Fibroblast of mammary gland (primary cell): ENCODE data around the gene RARB.

Experiments used
- DNase-seq: peaks from one replicate; pipeline ENCODE4 v3.0.0-alpha.2; 2010; ENCODE audit warnings: low read depth
- H3K4me3 ChIP-seq: 2 replicates; pipeline ENCODE4 v1.5.1; 2011; ENCODE audit warnings: low read depth, mild to moderate bottlenecking, low read length, moderate library complexity; ENCODE audit not compliant: control insufficient read depth
- TF ChIP-seq, protein P1 (sequence below): conservative IDR thresholded peaks from 2 replicates; pipeline ENCODE4 v1.5.1; 2011; ENCODE audit warnings: low read depth, low read length, inconsistent platforms; ENCODE audit not compliant: control insufficient read depth, insufficient read depth

Gene RARB

DNA sequence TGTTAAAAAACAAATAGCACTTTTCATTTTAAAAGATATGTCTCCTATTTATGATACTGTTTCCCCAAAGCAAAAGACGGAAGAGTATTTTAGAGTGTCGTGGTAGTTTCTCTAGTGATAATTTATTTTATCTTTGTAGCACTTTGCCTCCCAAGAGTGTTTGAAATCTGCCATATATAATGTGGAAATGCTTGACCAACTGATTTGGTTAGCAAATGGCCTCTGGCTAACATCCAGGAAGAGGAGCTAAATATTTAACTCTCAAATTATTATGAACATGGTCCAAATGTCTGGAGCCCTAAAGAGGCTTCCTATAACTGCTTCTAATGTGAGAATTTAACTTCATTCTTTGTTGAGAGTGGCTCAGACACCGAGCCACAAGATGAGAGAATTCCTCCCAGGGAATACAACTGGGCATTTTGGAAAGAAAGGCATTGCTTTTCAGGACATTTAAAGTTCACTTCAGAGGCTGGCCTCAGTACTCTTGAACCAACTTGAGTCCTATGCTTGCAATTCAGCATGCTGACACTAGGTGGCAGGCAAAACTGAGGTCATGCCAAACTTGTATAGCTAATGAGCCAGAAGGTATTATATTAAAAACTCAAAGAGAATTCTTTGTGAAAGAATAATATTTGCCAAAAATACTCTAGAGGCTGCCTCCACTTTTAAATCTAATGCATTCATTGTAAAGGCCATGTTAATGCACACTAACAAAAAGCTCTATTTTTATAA lies 104.5 kb downstream of the RARB start:
- H3K4me3 ChIP-seq: no peak overlapping the region
- TF ChIP-seq, protein P1, sequence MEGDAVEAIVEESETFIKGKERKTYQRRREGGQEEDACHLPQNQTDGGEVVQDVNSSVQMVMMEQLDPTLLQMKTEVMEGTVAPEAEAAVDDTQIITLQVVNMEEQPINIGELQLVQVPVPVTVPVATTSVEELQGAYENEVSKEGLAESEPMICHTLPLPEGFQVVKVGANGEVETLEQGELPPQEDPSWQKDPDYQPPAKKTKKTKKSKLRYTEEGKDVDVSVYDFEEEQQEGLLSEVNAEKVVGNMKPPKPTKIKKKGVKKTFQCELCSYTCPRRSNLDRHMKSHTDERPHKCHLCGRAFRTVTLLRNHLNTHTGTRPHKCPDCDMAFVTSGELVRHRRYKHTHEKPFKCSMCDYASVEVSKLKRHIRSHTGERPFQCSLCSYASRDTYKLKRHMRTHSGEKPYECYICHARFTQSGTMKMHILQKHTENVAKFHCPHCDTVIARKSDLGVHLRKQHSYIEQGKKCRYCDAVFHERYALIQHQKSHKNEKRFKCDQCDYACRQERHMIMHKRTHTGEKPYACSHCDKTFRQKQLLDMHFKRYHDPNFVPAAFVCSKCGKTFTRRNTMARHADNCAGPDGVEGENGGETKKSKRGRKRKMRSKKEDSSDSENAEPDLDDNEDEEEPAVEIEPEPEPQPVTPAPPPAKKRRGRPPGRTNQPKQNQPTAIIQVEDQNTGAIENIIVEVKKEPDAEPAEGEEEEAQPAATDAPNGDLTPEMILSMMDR: peak; percentile 69
- DNase-seq: peak; percentile 41

DNA sequence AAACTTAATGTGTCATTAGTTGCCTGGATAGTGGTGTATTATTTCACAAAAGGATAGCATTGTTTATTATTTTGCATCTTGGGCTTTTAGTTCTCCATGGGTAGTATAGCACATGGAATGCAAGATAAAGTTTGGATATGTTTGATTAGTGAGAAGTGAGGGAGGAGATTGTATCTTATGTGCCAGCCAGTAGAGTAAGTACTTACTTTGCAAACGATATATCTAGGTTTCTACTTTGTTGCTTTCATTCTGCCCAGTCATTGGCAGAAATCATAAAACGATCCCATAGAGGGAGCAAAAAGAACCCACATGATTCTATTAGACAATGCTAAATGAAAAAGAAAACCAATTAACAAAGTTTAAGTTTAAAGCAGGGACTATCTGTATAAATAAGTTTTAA lies 105.3 kb downstream of the RARB start:
- no peak overlapping the region for H3K4me3 ChIP-seq
- DNase-seq: no peak
- TF ChIP-seq, protein P1: no peak

DNA sequence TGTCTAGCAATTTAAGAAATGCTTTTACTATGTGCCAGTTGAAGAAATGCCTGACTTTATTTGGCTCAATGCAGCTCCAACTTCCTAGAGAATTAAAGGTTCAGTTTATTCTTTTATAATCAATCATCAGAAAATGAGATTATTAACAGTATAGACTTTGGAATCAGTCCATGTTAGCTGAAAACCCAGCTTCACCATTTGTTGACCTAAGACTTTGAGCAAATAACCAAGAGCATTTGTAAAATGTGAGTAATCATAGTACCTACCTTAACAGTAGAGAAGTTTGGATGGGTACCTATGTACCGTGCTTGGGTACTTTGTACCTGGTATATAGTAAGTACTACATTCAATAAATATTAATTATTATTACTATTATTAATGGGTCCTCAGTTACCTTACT lies 105.9 kb downstream of the RARB start:
- no peak for DNase-seq
- TF ChIP-seq, protein P1: no peak

DNA sequence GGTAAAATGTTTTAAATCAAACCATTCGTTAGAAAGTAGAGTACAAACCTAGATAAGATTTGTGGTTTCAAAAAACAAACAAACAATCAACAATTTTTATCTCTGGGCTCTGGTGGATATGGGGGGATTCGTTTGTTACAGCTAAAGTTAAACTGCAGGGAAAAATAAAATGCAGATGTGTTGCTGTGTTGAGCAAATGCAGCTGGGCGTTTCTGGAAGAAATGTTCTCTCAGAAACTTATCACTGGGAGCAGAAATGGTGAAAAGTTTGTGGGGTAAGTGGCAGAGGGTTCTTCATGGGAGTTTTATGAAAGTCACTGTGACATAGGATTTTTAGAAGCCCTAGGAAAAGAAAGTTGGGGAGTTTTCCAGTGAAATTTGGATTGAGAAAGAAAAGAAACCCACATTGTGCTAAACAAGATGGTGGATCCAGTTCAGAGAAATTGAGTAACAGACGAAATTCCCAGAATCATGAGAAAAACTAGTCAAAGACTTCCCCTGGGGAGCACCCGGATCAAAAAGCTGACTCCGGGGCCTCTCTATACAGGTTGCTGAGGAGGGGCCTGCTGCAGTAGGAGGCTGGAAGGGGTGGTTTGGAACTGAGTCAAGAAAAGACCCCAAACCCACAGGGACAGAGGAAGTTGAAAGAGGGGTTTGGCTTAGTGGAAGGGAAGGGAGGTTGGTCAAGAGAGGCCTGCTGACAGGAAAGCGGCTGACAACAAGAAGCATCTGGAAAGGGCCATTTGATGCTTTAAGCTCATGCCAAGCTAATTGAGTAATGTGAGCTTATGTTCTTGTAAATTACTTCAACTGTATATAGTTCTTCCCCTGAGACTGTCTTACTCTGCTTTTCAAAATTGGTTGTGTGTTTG lies 108.7 kb downstream of the RARB start:
- TF ChIP-seq, protein P1: no peak
- no peak overlapping the region for H3K4me3 ChIP-seq
- no peak for DNase-seq

More for the DNA sequence above, 105.9 kb downstream of the RARB start:
- H3K4me3 ChIP-seq: no peak overlapping the region

DNA sequence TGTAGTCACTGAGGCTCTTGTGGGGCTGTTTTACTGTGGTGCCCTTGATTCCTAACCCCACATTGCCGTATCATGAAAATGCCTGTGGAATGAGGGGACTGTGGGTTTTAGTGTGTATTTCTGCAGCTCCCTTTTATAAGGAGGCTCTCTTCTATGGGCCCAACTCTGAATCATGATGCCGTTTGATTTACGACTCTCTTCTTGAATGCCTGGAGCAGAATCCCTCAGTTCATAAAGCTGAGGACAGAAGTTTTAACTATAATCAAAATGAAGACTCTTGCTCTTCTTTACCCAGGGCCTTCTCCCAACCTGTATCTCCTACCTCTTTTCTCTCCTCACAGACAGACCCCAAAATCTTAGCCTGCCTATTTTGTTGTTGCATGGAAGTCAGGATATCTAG lies 109.5 kb downstream of the RARB start:
- H3K4me3 ChIP-seq: no peak overlapping the region
- DNase-seq: no peak
- TF ChIP-seq, protein P1: no peak

DNA sequence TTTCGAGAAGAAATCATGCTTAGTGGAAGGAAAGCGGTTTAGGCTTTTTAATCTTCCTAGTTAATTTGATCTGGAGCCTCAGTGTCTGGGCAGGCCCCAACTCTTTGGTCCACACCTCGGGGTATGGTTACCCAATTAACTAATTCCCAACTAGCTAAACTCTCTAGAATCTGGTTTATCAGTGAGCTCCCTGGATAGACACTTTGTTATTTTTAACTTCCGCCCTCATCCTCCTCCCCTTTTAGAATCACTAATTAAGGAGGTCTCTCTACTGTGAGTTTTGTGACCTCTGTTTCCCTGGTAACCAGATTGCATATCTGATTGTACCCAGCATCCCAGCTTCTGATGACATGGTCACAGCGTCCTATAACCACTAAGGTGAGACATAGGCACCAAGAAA lies 112.2 kb downstream of the RARB start:
- TF ChIP-seq, protein P1: no peak
- no peak for DNase-seq
- H3K4me3 ChIP-seq: no peak overlapping the region
